ENCODE measurements around the gene ZNF362.

The ZNF362 gene

DNA sequence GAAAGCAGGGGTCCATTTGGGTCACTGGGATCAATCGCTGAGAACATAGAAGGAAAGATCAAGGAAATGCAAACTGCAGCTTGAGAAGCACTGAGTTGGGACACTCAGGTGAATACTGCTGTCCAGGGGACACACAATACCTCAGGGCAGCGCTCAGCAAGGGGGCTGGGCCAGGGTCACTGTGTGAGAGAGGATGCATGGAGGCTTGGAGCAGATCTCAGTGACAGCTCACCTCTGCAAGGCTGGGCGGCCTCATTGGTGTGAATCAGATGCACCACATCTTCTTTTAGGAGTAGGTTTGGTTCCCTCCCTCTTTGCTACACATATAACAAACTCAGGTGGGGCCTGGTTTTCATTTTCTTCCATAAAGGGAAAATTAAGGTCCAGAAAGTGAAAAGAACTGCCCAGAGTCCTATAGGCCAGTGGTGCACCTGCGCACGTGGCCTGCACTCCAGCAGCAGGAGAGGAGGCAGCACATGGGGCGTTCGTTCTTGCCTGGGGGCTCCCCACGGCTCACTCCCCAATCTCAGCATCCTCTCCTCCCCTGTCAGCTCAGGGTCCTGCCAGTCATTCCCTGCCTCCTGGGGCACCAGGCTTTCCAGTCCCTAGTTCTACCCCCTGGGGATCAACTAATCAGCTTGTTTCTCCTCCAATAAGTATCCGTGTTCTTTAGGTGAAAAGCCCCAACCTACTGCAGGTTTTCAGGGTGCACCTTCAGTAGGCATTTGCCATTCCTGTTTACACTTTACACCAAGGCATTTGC lies 63.1 kb downstream of the ZNF362 start:
- Histone ChIP-seq H3K27me3 (ENCODE audit: low read depth) (peaks cover 14% of the 10 kb centered on the region), H3K4me1 (no peaks in the 10 kb centered on the region), H3K9me3 (no peaks in the 10 kb centered on the region), H3K36me3 (replicated peaks) (peaks cover 3% of the 10 kb centered on the region; the same call in 1 of the 2 replicates), H3K4me3 (no peak overlapping the region)
- in situ Hi-C loops (cut with MboI; ENCODE audit: low sequenced_read_pairs) = no loop called here
- DNase-seq (ENCODE audit: low spot score in 2 of 2) = no peak

GRCh38 chr1:33319949-33320618 lies 63.8 kb downstream of the ZNF362 start:
- Histone ChIP-seq H3K4me3 (no peak overlapping the region), H3K9me3 (no peaks in the 10 kb centered on the region), H3K36me3 (replicated peaks) (peaks cover 10% of the 10 kb centered on the region), H3K27me3 (ENCODE audit: low read depth) (peaks cover 14% of the 10 kb centered on the region), H3K4me1 (no peaks in the 10 kb centered on the region)
- in situ Hi-C loops (cut with MboI; ENCODE audit: low sequenced_read_pairs) = no loop called here
- no peak for DNase-seq (ENCODE audit: low spot score in 2 of 2)

DNA sequence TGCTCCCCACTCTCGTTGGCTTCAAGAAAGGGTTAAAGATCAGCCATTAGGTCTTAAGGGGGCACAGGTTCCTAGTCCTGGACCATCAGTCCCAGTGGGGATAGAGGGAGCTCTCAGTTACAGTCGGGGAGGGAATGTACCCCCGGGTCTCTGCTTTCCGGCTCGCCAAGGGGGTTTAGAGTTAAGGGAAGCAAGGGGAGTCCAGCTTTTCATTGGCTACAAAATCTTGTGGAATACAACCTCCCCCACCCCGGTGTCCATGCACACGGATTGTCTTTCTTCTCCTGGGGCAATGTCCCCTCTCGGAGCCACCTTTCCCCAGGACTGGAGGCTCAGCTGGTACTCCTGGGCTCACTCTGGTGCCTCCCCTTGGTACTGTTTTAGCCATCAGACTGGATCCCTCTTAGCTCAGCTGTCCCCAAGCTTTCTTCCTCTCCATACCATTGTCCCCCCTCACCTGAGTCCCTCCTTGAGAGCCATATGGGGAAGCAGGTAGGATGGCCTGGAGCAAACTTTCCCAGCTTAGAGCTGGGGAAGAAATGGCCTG lies 64.4 kb downstream of the ZNF362 start, which contains the start of gene A3GALT2:
A3GALT2 (minus strand) TSS at position 480 of the 547 bp plus-strand sequence; CDS start at position 480, 0 bp downstream.
- in situ Hi-C loops (cut with MboI; ENCODE audit: low sequenced_read_pairs) = no loop called here
- H3K36me3 ChIP-seq (replicated peaks) = peaks cover 16% of the 10 kb centered on the region
- peaks cover 14% of the 10 kb centered on the region for H3K27me3 ChIP-seq (ENCODE audit: low read depth)
- no peak for DNase-seq (ENCODE audit: low spot score in 2 of 2)
- H3K4me3 ChIP-seq = no peak within 1 kb of the TSS
- no peaks in the 10 kb centered on the region for H3K4me1 ChIP-seq
- no peaks in the 10 kb centered on the region for H3K9me3 ChIP-seq

DNA sequence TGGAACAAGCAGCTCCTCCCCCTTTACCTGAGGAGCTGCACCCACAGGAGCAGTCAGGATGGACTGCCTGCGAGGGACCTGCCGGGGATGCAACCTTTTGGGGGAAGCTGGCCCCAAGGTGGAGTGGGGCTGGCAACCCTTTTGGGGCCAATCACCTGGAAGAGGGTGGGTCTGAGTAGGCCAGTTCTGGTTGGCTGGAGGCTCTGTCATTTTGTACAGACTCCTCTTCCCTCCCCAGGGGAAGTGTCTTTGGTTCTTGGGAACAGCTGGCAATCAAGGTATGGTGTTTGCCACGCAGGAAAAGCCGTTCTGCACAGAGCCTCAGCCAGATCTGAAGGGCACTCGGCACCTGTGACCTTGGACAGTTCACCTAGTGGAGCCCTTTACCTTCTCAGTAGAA lies 64.9 kb downstream of the ZNF362 start:
- in situ Hi-C loops (cut with MboI; ENCODE audit: low sequenced_read_pairs) = no loop called here

GRCh38 chr1:33322109-33322508 lies 65.8 kb downstream of the ZNF362 start:
- H3K9me3 ChIP-seq = no peaks in the 10 kb centered on the region
- in situ Hi-C loops (cut with MboI; ENCODE audit: low sequenced_read_pairs) = no loop called here
- H3K36me3 ChIP-seq (replicated peaks) = peaks cover 31% of the 10 kb centered on the region
- no peaks in the 10 kb centered on the region for H3K4me1 ChIP-seq
- H3K27me3 ChIP-seq (ENCODE audit: low read depth) = peaks cover 14% of the 10 kb centered on the region
- H3K4me3 ChIP-seq = no peak overlapping the region
- no peak for DNase-seq (ENCODE audit: low spot score in 2 of 2)

More for the DNA sequence above, 64.9 kb downstream of the ZNF362 start:
- H3K4me3 ChIP-seq = no peak overlapping the region
- peaks cover 14% of the 10 kb centered on the region for H3K27me3 ChIP-seq (ENCODE audit: low read depth)
- no peak for DNase-seq (ENCODE audit: low spot score in 2 of 2)
- H3K36me3 ChIP-seq (replicated peaks) = peaks cover 21% of the 10 kb centered on the region
- no peaks in the 10 kb centered on the region for H3K4me1 ChIP-seq
- no peaks in the 10 kb centered on the region for H3K9me3 ChIP-seq

- no peaks in the 10 kb centered on the region for H3K9me3 ChIP-seq
- in situ Hi-C loops (cut with MboI; ENCODE audit: low sequenced_read_pairs) = no loop called here
These were observed 66.7 kb downstream of the ZNF362 start for GRCh38 chr1:33322870-33323585.

GRCh38 chr1:33323663-33324477 lies 67.6 kb downstream of the ZNF362 start:
- H3K4me1 ChIP-seq = no peaks in the 10 kb centered on the region
- H3K9me3 ChIP-seq = no peaks in the 10 kb centered on the region
- DNase-seq (ENCODE audit: low spot score in 2 of 2) = no peak
- no peaks in the 10 kb centered on the region for H3K27me3 ChIP-seq (ENCODE audit: low read depth)
- peaks cover 45% of the 10 kb centered on the region for H3K36me3 ChIP-seq (replicated peaks)
- H3K4me3 ChIP-seq = no peak overlapping the region
- in situ Hi-C loops (cut with MboI; ENCODE audit: low sequenced_read_pairs) = no loop called here

More at GRCh38 chr1:33322870-33323585, 66.7 kb downstream of the ZNF362 start:
- Histone ChIP-seq H3K4me1 (no peaks in the 10 kb centered on the region), H3K27me3 (ENCODE audit: low read depth) (peaks cover 6% of the 10 kb centered on the region), H3K4me3 (no peak overlapping the region), H3K36me3 (replicated peaks) (peaks cover 38% of the 10 kb centered on the region)
- no peak for DNase-seq (ENCODE audit: low spot score in 2 of 2)

GRCh38 chr1:33324677-33325575 lies 68.6 kb downstream of the ZNF362 start:
- H3K4me3 ChIP-seq = no peak overlapping the region
- H3K27me3 ChIP-seq (ENCODE audit: low read depth) = no peaks in the 10 kb centered on the region
- no peak for DNase-seq (ENCODE audit: low spot score in 2 of 2)
- H3K36me3 ChIP-seq (replicated peaks) = peaks cover 55% of the 10 kb centered on the region
- H3K9me3 ChIP-seq = no peaks in the 10 kb centered on the region
- H3K4me1 ChIP-seq = no peaks in the 10 kb centered on the region
- in situ Hi-C loops (cut with MboI; ENCODE audit: low sequenced_read_pairs) = no loop called here

DNA sequence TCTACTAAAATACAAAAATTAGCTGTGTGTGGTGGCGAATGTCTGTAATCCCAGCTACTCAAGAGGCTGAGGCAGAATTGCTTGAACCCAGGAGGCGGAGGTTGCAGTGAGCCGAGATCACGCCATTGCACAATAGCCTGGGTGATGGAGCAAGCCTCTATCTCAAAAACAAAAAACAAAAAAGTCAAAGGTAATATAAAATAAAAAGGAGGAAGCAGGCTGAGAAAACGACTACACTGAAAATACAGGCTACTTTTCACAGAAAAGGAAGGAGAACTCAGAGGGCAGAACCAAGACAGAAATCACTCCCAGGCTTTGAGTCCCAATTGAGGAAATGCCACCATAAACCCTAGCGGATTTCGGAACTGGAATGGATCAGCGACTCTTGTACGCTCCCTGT lies 70.5 kb downstream of the ZNF362 start:
- H3K4me1 ChIP-seq = no peaks in the 10 kb centered on the region
- H3K9me3 ChIP-seq = no peaks in the 10 kb centered on the region
- peaks cover 74% of the 10 kb centered on the region for H3K36me3 ChIP-seq (replicated peaks)
- DNase-seq (ENCODE audit: low spot score in 2 of 2) = no peak
- no peak overlapping the region for H3K4me3 ChIP-seq
- in situ Hi-C loops (cut with MboI; ENCODE audit: low sequenced_read_pairs) = no loop called here
- no peaks in the 10 kb centered on the region for H3K27me3 ChIP-seq (ENCODE audit: low read depth)

- H3K9me3 ChIP-seq = no peaks in the 10 kb centered on the region
- in situ Hi-C loops (cut with MboI; ENCODE audit: low sequenced_read_pairs) = no loop called here
- H3K36me3 ChIP-seq (replicated peaks) = peaks cover 77% of the 10 kb centered on the region
- no peaks in the 10 kb centered on the region for H3K27me3 ChIP-seq (ENCODE audit: low read depth)
- no peak overlapping the region for H3K4me3 ChIP-seq
- no peaks in the 10 kb centered on the region for H3K4me1 ChIP-seq
- no peak for DNase-seq (ENCODE audit: low spot score in 2 of 2)
These were observed 71.5 kb downstream of the ZNF362 start for GRCh38 chr1:33327587-33328325.

GRCh38 chr1:33328817-33329216 lies 72.5 kb downstream of the ZNF362 start:
- H3K9me3 ChIP-seq = no peaks in the 10 kb centered on the region
- no peaks in the 10 kb centered on the region for H3K27me3 ChIP-seq (ENCODE audit: low read depth)
- no peak for DNase-seq (ENCODE audit: low spot score in 2 of 2)
- H3K36me3 ChIP-seq (replicated peaks) = peaks cover 86% of the 10 kb centered on the region
- no peak overlapping the region for H3K4me3 ChIP-seq
- in situ Hi-C loops (cut with MboI; ENCODE audit: low sequenced_read_pairs) = no loop called here
- H3K4me1 ChIP-seq = no peaks in the 10 kb centered on the region

Data from HAP-1 (cell line).